ENCODE data around the gene FBXW11.

DNA sequence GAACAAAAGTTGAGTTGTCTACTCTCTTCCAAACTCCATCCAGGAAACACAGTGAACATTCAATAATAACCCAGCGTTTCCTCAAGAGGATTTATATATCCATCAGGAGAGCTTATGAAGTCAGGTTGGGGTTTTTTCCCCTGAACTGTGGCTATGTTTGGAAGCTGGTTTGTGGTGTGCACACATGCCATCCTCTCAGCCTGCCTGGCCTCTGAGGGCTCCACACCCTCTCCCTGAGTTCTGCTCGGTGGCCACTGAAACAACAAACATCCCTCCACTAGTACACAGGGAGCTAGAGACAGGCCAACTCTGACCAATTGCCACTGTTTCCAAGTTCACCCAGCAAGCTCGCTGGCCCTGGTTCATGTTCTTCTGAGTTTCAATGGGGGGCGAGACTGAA lies 185.2 kb downstream of the FBXW11 start:
- TF ChIP-seq, protein P1, sequence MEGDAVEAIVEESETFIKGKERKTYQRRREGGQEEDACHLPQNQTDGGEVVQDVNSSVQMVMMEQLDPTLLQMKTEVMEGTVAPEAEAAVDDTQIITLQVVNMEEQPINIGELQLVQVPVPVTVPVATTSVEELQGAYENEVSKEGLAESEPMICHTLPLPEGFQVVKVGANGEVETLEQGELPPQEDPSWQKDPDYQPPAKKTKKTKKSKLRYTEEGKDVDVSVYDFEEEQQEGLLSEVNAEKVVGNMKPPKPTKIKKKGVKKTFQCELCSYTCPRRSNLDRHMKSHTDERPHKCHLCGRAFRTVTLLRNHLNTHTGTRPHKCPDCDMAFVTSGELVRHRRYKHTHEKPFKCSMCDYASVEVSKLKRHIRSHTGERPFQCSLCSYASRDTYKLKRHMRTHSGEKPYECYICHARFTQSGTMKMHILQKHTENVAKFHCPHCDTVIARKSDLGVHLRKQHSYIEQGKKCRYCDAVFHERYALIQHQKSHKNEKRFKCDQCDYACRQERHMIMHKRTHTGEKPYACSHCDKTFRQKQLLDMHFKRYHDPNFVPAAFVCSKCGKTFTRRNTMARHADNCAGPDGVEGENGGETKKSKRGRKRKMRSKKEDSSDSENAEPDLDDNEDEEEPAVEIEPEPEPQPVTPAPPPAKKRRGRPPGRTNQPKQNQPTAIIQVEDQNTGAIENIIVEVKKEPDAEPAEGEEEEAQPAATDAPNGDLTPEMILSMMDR (CRISPR knock-in tag; IDR thresholded peaks at IDR 0.05) = no peak
- TF ChIP-seq, protein P2, sequence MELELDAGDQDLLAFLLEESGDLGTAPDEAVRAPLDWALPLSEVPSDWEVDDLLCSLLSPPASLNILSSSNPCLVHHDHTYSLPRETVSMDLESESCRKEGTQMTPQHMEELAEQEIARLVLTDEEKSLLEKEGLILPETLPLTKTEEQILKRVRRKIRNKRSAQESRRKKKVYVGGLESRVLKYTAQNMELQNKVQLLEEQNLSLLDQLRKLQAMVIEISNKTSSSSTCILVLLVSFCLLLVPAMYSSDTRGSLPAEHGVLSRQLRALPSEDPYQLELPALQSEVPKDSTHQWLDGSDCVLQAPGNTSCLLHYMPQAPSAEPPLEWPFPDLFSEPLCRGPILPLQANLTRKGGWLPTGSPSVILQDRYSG (CRISPR knock-in tag; IDR thresholded peaks at IDR 0.05) = no peak
- TF ChIP-seq, protein P3, sequence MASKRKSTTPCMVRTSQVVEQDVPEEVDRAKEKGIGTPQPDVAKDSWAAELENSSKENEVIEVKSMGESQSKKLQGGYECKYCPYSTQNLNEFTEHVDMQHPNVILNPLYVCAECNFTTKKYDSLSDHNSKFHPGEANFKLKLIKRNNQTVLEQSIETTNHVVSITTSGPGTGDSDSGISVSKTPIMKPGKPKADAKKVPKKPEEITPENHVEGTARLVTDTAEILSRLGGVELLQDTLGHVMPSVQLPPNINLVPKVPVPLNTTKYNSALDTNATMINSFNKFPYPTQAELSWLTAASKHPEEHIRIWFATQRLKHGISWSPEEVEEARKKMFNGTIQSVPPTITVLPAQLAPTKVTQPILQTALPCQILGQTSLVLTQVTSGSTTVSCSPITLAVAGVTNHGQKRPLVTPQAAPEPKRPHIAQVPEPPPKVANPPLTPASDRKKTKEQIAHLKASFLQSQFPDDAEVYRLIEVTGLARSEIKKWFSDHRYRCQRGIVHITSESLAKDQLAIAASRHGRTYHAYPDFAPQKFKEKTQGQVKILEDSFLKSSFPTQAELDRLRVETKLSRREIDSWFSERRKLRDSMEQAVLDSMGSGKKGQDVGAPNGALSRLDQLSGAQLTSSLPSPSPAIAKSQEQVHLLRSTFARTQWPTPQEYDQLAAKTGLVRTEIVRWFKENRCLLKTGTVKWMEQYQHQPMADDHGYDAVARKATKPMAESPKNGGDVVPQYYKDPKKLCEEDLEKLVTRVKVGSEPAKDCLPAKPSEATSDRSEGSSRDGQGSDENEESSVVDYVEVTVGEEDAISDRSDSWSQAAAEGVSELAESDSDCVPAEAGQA (IDR thresholded peaks at IDR 0.05; ENCODE audit: low read depth) = no peak
- TF ChIP-seq, protein P3 (CRISPR knock-in tag; IDR thresholded peaks at IDR 0.05; ENCODE audit: borderline replicate concordance) = no peak
- TF ChIP-seq IKZF1 (IDR thresholded peaks at IDR 0.05) = no peak
- no peak for TF ChIP-seq ZNF274 (CRISPR knock-in tag; IDR thresholded peaks at IDR 0.05)
- TF ChIP-seq ETV6 (CRISPR knock-in tag; conservative IDR thresholded peaks at IDR 0.05) = no peak

All from HepG2 (cell line).